K562 (cell line): ENCODE measurements around the gene GNPAT. TPM values are rescaled to one million over a fixed set of nuclear protein-coding genes. Genes with fewer than 3 reads are reported as not detected.

Experiments
- ATAC-seq: fragments of 200-7000 bp; cut with Tn5 transposase; 3 replicates; pipeline ENCODE4 v1.9.1; 2020; ENCODE audit warnings: moderate library complexity
- BruUV-seq: library from RNA; stranded (reverse); fragments of 400-500 nt; replicated peaks from 2 replicates; lab custom pipeline; 2021; lab: Mats Ljungman, UMichigan
- CTCF ChIA-PET: fragments of 300-600 bp; formaldehyde crosslinking; extraction: SDS; loops from one replicate; lab custom pipeline; 2021; ENCODE audit warnings: low intra/inter-chr PET ratio; lab: Yijun Ruan, JAX
- POLR2A ChIA-PET: fragments of 300-600, 350-650 bp; sonication (Branson Sonifier 250); formaldehyde crosslinking; extraction: SDS; loops from one replicate; lab custom pipeline; 2021; ENCODE audit warnings: antibody characterized with exemption, inconsistent platforms; lab: Yijun Ruan, JAX
- DNase-seq, 4 experiments: peaks; one replicate each; pipeline versions ENCODE4 v3.0.0 to v3.0.0-alpha.2; 2011 to 2018; ENCODE audit warnings: low spot score in 3 of 4, mixed read lengths in 3 of 4; ENCODE audit errors: extremely low read depth in 1 of 4
- FAIRE-seq: peaks from 2 replicates; lab custom pipeline; 2011; peaks lifted over from hg19 to GRCh38; lab: Jason Lieb, UNC
- H2AFZ ChIP-seq: 2 replicates; pipeline ENCODE4 v1.6.0; 2011; ENCODE audit warnings: low read depth, low read length, control low read depth, inconsistent platforms
- H3K27ac ChIP-seq: fragments of 200-600 bp; 3 replicates; pipeline ENCODE4 v1.8.0; 2011; ENCODE audit warnings: low read depth, mild to moderate bottlenecking, control low read depth, inconsistent platforms, low read length, moderate library complexity, mixed read lengths; ENCODE audit errors: extremely low read depth
- H3K27me3 ChIP-seq, 2 experiments: fragments of 300-600 bp in 1 of 2; 2 replicates in 1 of 2; 3 replicates in 1 of 2; pipeline versions ENCODE4 v1.6.0 to v1.8.0; 2011; ENCODE audit warnings: inconsistent platforms in 2 of 2, low read length in 2 of 2, mild to moderate bottlenecking in 1 of 2, mixed read lengths in 1 of 2, moderate library complexity in 1 of 2; ENCODE audit not compliant: control insufficient read depth in 2 of 2, insufficient read depth in 2 of 2
- H3K36me3 ChIP-seq: fragments of 300-600 bp; 3 replicates; pipeline ENCODE4 v1.8.0; 2011; ENCODE audit warnings: mild to moderate bottlenecking, low read length, inconsistent platforms; ENCODE audit not compliant: control insufficient read depth, insufficient read depth
- H3K4me1 ChIP-seq, 2 experiments: fragments of 200-600 bp in 1 of 2; replicated peaks in 1 of 2; 2 replicates in 1 of 2; 3 replicates in 1 of 2; pipeline versions ENCODE4 v1.5.1 to v1.8.0; 2011; ENCODE audit warnings: inconsistent platforms in 2 of 2, low read length in 2 of 2, mild to moderate bottlenecking in 1 of 2, mixed read lengths in 1 of 2, moderate library complexity in 1 of 2; ENCODE audit not compliant: control insufficient read depth in 2 of 2, insufficient read depth in 2 of 2
- H3K4me2 ChIP-seq: 2 replicates; pipeline ENCODE4 v1.6.1; 2011; ENCODE audit warnings: low read length, control low read depth, inconsistent platforms, mixed read lengths; ENCODE audit not compliant: insufficient read depth
- H3K4me3 ChIP-seq: fragments of 200-600 bp; sonication (generic), shearing (Covaris generic); 2 replicates; pipeline ENCODE4 v1.5.1; 2016; ENCODE audit warnings: control low read depth, inconsistent platforms
- H3K79me2 ChIP-seq: fragments of 200-600 bp; 3 replicates; pipeline ENCODE4 v1.8.0; 2011; ENCODE audit warnings: low read length, inconsistent platforms; ENCODE audit not compliant: control insufficient read depth, insufficient read depth
- H3K9ac ChIP-seq, 2 experiments: 2 replicates each; pipeline versions ENCODE4 v1.6.0 to v1.6.1; 2011; ENCODE audit warnings: low read depth in 2 of 2, low read length in 2 of 2, control low read depth in 1 of 2, inconsistent platforms in 1 of 2, mild to moderate bottlenecking in 1 of 2, mixed read lengths in 1 of 2; ENCODE audit not compliant: insufficient read depth in 1 of 2
- H3K9me1 ChIP-seq: one replicate; pipeline ENCODE4 v1.6.0; 2011; ENCODE audit warnings: inconsistent platforms, mild to moderate bottlenecking, low read length, moderate library complexity; ENCODE audit not compliant: control insufficient read depth, insufficient read depth
- H3K9me3 ChIP-seq: replicated peaks from 2 replicates; pipeline ENCODE4 v1.5.1; 2011; ENCODE audit warnings: low read depth, low read length, inconsistent platforms; ENCODE audit not compliant: control insufficient read depth, insufficient read depth
- H4K20me1 ChIP-seq: replicated peaks from 2 replicates; pipeline ENCODE4 v1.6.1; 2011; ENCODE audit warnings: low read length, inconsistent platforms, mixed read lengths; ENCODE audit not compliant: control insufficient read depth, insufficient read depth
- BMI1 ChIP-seq: fragments of 150-350 bp; IDR thresholded peaks from 2 replicates; pipeline ENCODE4 v1.6.1; 2014; ENCODE audit warnings: low read length
- CTCF ChIP-seq, 3 experiments: IDR thresholded peaks in 2 of 3; conservative IDR thresholded peaks in 1 of 3; 2 replicates each; pipeline ENCODE4 v1.5.1; 2011 to 2012; ENCODE audit warnings: low read length in 3 of 3, mild to moderate bottlenecking in 3 of 3, control low read depth in 2 of 3, improper control_type of control experiment in 1 of 3, inconsistent platforms in 1 of 3, low read depth in 1 of 3, mixed read lengths in 1 of 3, moderate library complexity in 1 of 3; ENCODE audit not compliant: insufficient read depth in 2 of 3
- WGBS: fragments of 100-300 bp; shearing (Covaris generic); methylation state at CpG from one replicate; pipeline ENCODE4 v1.1.6; 2016; ENCODE audit warnings: low coverage, mixed read lengths; ENCODE audit not compliant: insufficient coverage; ENCODE audit errors: missing lambda C conversion rate; 5-methylcytosine and 5-hydroxymethylcytosine counted together
- in situ Hi-C: fragments of 300-500 bp; cut with MboI; formaldehyde crosslinking; loops from 4 replicates; pipeline ENCODE4 v1.15.0; 2018; ENCODE audit warnings: inconsistent platforms, mixed read lengths
- intact Hi-C: fragments of 100-400 bp; cut with micrococcal nuclease; formaldehyde crosslinking; loops from 2 replicates; pipeline ENCODE4 v1.14.2; 2022
- polyA plus RNA-seq, 8 experiments: library from polyadenylated mRNA; depleted of rRNA in 4 of 8; stranded (reverse) in 5 of 8; unstranded in 3 of 8; fragments of >200 nt; fragmentation: Nextera tagmentation in 2 of 8; fragmentation: Illumina TruSeq in 1 of 8; extraction: Ambion mirVana in 2 of 8; extraction: Trizol in 1 of 8; gene quantifications; 2 replicates each; pipeline versions ENCODE4 v1.2.1 to v1.2.3, GENCODE V29; 2011 to 2014; ENCODE audit warnings: inconsistent platforms in 1 of 8, missing spikeins in 1 of 8
- total RNA-seq, 7 experiments: library from RNA; depleted of rRNA in 6 of 7; stranded (reverse); fragments of >200 nt in 6 of 7; fragmentation: Illumina TruSeq in 2 of 7; extraction: Trizol in 2 of 7; gene quantifications; 2 replicates each; pipeline versions ENCODE4 v1.2.1 to v1.2.3, GENCODE V29; 2011 to 2021; ENCODE audit warnings: low replicate concordance in 1 of 7
- TF ChIP-seq, protein P1 (sequence below): sonication (generic); IDR thresholded peaks from 2 replicates; pipeline ENCODE4 v1.6.1; 2016

GNPAT gene
- total and polyA plus RNA-seq, 9 of the 15 experiments (the other 6 are each of a cell fraction or from before 2014, with no cell fraction given): 32.1 to 68.8 (median 50.7) TPM

- 82% methylated on average over 3 of the region's 3 CpGs for WGBS
- intact Hi-C loops: no loop called here
- Histone ChIP-seq H3K27me3 (no peaks in the 10 kb centered on the region), H3K4me3 (no peak overlapping the region), H2AFZ (no peak overlapping the region), H4K20me1 (no peaks in the 10 kb centered on the region), H3K9ac (no peak overlapping the region), H3K79me2 (peaks cover 15% of the 10 kb centered on the region; the same call in 1 of the 3 replicates), H3K36me3 (peaks cover 47% of the 10 kb centered on the region), H3K4me1 (no peaks in the 10 kb centered on the region), H3K9me1 (no peaks in the 10 kb centered on the region), H3K27ac (no peak overlapping the region), H3K9me3 (no peaks in the 10 kb centered on the region), H3K4me2 (no peak overlapping the region)
- TF ChIP-seq CTCF (IDR thresholded peaks at IDR 0.05 in 2 of 3, conservative IDR thresholded peaks at IDR 0.05 in 1 of 3; ENCODE audit: insufficient read depth in 2 of 3, low read depth in 1 of 3, low read length in 3 of 3) (no peak), BMI1 (no peak)
- TF ChIP-seq, protein P1, sequence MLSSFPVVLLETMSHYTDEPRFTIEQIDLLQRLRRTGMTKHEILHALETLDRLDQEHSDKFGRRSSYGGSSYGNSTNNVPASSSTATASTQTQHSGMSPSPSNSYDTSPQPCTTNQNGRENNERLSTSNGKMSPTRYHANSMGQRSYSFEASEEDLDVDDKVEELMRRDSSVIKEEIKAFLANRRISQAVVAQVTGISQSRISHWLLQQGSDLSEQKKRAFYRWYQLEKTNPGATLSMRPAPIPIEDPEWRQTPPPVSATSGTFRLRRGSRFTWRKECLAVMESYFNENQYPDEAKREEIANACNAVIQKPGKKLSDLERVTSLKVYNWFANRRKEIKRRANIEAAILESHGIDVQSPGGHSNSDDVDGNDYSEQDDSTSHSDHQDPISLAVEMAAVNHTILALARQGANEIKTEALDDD: no peak
- ChIA-PET CTCF (no interaction called here), POLR2A (interaction anchor here (1.2 kb wide), 1 partner anchor 89 kb away, joined by 3 read pairs; no protein-coding TSS in a partner anchor)
- ATAC-seq (no peak), DNase-seq (no peak), FAIRE-seq (no peak)
- no TSS peak for BruUV-seq
- in situ Hi-C loops: no loop called here
Observed at GRCh38 chr1:231252336-231252735, 11.3 kb downstream of the GNPAT start.
